K562 (cell line): ENCODE results near the gene GNA14.
A peak's percentile ranks its signal among the peaks of the same experiment; 100 is the strongest.

Source experiments
- EZH2 ChIP-seq: IDR thresholded peaks from 2 replicates; pipeline ENCODE4 v1.6.1; 2012; ENCODE audit warnings: low read depth, mild to moderate bottlenecking, inconsistent platforms, low read length, borderline replicate concordance
- HCFC1 ChIP-seq: IDR thresholded peaks from 2 replicates; pipeline ENCODE4 v1.6.1; 2012; ENCODE audit warnings: low read depth, low read length, improper control_type of control experiment
- MAFG ChIP-seq: fragments of 450-650 bp; conservative IDR thresholded peaks from 2 replicates; pipeline ENCODE4 v1.6.1; 2016; ENCODE audit warnings: missing genetic modification characterization, missing compliant biosample characterization
- PHB2 ChIP-seq: fragments of 450-650 bp; IDR thresholded peaks from 2 replicates; pipeline ENCODE4 v1.6.1; 2017; ENCODE audit warnings: low read depth
- POLR2A ChIP-seq: fragments of 450-650 bp; conservative IDR thresholded peaks from 2 replicates; pipeline ENCODE4 v1.6.1; 2016
- SRSF7 ChIP-seq: fragments of 200-400 bp; formaldehyde crosslinking; optimal IDR thresholded peaks from 2 replicates; pipeline ENCODE3; 2017; ENCODE audit warnings: mild to moderate bottlenecking, low read depth, low read length
- ZC3H4 ChIP-seq: sonication (generic); formaldehyde crosslinking; IDR thresholded peaks from 2 replicates; pipeline ENCODE4 v1.9.0; 2021; ENCODE audit warnings: missing genetic modification reagents, borderline replicate concordance
- ZNF175 ChIP-seq: fragments of 200-800 bp; sonication (Bioruptor generic); IDR thresholded peaks from 2 replicates; pipeline ENCODE4 v1.6.1; 2016; ENCODE audit warnings: low read depth, mild to moderate bottlenecking, missing genetic modification characterization, missing compliant biosample characterization
- ZNF717 ChIP-seq: fragments of 250-450 bp; sonication (Bioruptor Pico); IDR thresholded peaks from 2 replicates; pipeline ENCODE4 v1.5.0; 2021
- TF ChIP-seq, protein P1 (sequence below), 3 experiments: IDR thresholded peaks in 2 of 3; conservative IDR thresholded peaks in 1 of 3; 2 replicates each; pipeline ENCODE4 v1.5.1; 2011 to 2012; ENCODE audit warnings: low read length in 3 of 3, mild to moderate bottlenecking in 3 of 3, control low read depth in 2 of 3, improper control_type of control experiment in 1 of 3, inconsistent platforms in 1 of 3, low read depth in 1 of 3, mixed read lengths in 1 of 3, moderate library complexity in 1 of 3; ENCODE audit not compliant: insufficient read depth in 2 of 3
- TF ChIP-seq, protein P2 (sequence below): fragments of 450-650 bp; IDR thresholded peaks from 2 replicates; pipeline ENCODE4 v1.6.1; 2016; ENCODE audit warnings: antibody characterized with exemption
- TF ChIP-seq, protein P3 (sequence below): IDR thresholded peaks from 3 replicates; pipeline ENCODE4 v1.6.1; 2011; ENCODE audit warnings: borderline replicate concordance, mild to moderate bottlenecking, moderate library complexity; ENCODE audit not compliant: insufficient read length; ENCODE audit errors: extremely low read depth
- TF ChIP-seq, protein P4 (sequence below), 3 experiments: fragments of 200-800 bp in 1 of 3; sonication (Bioruptor generic) in 1 of 3; sonication (generic) in 1 of 3; formaldehyde crosslinking in 1 of 3; IDR thresholded peaks; 2 replicates each; pipeline versions ENCODE4 v1.6.1 to v1.8.0; 2016 to 2022; ENCODE audit warnings: mild to moderate bottlenecking in 2 of 3, missing compliant biosample characterization in 2 of 3, missing genetic modification characterization in 2 of 3, missing genetic modification reagents in 1 of 3

DNA sequence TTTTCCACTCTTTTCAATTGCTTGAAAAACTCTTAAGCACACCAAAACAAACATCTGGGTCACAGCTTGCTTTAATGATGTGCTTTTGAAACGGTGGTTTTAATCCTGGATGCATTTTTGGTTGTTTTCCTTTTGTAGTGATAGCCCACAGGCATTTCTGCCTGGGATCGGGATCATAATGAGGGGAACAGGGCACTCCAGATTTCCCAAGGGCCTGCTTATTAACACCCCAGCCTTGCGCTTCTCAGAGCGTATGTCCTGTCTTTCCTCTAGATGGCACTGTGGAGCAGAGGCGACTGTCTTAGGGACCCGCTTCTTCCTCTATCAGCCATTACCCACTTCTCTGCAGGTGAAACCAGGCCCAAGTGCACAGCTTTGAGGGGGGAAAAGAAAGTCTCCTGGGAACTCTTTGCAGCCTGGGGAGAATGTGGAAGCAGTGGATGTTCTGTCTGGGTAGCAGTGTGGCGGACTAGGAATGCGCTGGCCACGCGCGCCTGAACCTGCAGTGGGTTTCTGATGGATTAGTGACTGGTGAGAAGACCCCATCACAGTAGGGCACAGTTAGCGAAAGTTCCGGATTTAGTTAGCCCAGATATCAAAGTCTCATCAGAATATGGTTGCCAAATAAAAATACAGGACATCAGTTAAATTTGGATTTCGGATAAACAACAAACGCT, 190.1 kb downstream of the GNA14 start:
- TF ChIP-seq, protein P1, sequence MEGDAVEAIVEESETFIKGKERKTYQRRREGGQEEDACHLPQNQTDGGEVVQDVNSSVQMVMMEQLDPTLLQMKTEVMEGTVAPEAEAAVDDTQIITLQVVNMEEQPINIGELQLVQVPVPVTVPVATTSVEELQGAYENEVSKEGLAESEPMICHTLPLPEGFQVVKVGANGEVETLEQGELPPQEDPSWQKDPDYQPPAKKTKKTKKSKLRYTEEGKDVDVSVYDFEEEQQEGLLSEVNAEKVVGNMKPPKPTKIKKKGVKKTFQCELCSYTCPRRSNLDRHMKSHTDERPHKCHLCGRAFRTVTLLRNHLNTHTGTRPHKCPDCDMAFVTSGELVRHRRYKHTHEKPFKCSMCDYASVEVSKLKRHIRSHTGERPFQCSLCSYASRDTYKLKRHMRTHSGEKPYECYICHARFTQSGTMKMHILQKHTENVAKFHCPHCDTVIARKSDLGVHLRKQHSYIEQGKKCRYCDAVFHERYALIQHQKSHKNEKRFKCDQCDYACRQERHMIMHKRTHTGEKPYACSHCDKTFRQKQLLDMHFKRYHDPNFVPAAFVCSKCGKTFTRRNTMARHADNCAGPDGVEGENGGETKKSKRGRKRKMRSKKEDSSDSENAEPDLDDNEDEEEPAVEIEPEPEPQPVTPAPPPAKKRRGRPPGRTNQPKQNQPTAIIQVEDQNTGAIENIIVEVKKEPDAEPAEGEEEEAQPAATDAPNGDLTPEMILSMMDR (IDR thresholded peaks at IDR 0.05 in 2 of 3, conservative IDR thresholded peaks at IDR 0.05 in 1 of 3; ENCODE audit: insufficient read depth in 2 of 3, low read depth in 1 of 3, low read length in 3 of 3): peak; percentile 72 to 73 (median 73)
- TF ChIP-seq, protein P2, sequence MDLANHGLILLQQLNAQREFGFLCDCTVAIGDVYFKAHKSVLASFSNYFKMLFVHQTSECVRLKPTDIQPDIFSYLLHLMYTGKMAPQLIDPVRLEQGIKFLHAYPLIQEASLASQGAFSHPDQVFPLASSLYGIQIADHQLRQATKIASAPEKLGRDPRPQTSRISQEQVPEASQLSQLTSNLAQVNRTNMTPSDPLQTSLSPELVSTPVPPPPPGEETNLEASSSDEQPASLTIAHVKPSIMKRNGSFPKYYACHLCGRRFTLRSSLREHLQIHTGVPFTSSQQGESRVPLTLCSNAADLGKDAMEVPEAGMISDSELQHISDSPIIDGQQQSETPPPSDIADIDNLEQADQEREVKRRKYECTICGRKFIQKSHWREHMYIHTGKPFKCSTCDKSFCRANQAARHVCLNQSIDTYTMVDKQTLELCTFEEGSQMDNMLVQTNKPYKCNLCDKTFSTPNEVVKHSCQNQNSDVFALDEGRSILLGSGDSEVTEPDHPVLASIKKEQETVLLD: no peak
- TF ChIP-seq PHB2 (no peak), ZNF717 (CRISPR knock-in tag) (no peak), MAFG (tag) (no peak), ZC3H4 (CRISPR knock-in tag) (no peak), EZH2 (no peak), SRSF7 (no peak), POLR2A (no peak), HCFC1 (no peak), ZNF175 (no peak)
- TF ChIP-seq, protein P3, sequence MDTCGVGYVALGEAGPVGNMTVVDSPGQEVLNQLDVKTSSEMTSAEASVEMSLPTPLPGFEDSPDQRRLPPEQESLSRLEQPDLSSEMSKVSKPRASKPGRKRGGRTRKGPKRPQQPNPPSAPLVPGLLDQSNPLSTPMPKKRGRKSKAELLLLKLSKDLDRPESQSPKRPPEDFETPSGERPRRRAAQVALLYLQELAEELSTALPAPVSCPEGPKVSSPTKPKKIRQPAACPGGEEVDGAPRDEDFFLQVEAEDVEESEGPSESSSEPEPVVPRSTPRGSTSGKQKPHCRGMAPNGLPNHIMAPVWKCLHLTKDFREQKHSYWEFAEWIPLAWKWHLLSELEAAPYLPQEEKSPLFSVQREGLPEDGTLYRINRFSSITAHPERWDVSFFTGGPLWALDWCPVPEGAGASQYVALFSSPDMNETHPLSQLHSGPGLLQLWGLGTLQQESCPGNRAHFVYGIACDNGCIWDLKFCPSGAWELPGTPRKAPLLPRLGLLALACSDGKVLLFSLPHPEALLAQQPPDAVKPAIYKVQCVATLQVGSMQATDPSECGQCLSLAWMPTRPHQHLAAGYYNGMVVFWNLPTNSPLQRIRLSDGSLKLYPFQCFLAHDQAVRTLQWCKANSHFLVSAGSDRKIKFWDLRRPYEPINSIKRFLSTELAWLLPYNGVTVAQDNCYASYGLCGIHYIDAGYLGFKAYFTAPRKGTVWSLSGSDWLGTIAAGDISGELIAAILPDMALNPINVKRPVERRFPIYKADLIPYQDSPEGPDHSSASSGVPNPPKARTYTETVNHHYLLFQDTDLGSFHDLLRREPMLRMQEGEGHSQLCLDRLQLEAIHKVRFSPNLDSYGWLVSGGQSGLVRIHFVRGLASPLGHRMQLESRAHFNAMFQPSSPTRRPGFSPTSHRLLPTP: no peak
- TF ChIP-seq, protein P4, sequence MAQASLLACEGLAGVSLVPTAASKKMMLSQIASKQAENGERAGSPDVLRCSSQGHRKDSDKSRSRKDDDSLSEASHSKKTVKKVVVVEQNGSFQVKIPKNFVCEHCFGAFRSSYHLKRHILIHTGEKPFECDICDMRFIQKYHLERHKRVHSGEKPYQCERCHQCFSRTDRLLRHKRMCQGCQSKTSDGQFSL (CRISPR knock-in tag; IDR thresholded peaks at IDR 0.05): no peak
- TF ChIP-seq, protein P4 (tag; IDR thresholded peaks at IDR 0.05): no peak
